GM21447 (cell line): ENCODE results near the gene OR2K2.
"Not testable (repeated sequence)": the region's sequence is repeated elsewhere in the genome, so short reads cannot be mapped to it uniquely, and the experiment has no call there.

Source experiments
- ATAC-seq: cut with Tn5 transposase; IDR thresholded peaks from one replicate; pipeline ENCODE4 v1.9.1; 2021; ENCODE audit not compliant: unreplicated experiment

OR2K2 gene

GRCh38 chr9:111298731-111299598 lies 31.1 kb downstream of the OR2K2 start:
- no peak for ATAC-seq

- no peak for ATAC-seq
These were observed 31.9 kb downstream of the OR2K2 start for GRCh38 chr9:111298111-111298510.

GRCh38 chr9:111297066-111297824 lies 32.8 kb downstream of the OR2K2 start:
- ATAC-seq: no peak

DNA sequence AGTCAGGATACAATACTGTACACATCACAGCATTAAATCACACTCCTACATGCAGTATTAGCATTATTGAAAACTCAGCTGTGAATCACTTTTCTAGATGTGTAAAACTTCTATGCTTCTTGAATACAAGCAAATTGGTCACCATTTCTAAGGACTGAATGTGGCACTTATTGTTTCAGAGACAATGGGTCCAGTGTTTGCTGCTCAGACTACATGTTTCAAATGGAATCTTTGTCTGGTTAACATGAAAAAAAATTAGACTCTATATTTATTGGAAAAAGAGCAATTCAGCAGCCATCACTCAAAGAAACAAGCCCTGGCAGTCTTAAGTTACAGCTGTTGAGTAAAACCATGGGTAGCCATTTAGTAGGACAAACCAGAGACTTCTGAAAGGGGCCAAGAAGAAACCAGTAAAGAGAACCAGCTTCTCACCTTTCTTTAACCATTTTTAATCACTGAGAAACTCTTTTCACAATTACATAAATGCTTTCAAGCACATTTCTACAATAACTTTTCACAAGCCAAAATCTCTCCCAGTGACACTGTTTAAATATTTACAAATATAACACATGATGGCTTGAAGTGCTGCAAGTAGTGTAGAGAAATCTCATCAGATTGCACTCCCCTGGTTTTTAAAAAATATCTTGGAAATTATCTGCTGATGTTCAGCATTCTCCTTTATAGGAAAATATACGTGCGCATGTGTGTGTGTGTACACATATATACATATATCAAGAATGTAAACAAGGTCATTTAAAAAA lies 35.2 kb downstream of the OR2K2 start:
- ATAC-seq: no peak

- ATAC-seq: no peak
These were observed 42.9 kb downstream of the OR2K2 start for GRCh38 chr9:111287127-111287526.

DNA sequence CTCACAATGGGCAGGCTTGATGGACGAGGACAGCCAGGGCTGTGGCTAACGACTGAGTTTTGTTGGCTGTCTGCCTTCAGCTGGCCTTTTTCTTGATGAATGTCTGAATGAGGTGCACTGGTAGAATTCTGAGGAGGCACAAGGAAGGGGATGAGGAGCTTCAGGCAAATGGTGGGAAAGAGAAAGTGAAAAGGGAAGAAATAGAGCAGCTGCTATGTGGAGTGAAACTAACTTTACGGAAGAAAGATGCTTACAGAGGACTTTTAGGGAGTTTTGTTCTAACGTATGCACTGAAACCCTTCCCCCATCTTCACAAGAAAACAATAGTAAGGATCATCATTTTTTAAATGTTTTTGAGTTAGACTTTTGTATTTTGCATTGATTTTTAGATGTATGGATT lies 45.3 kb downstream of the OR2K2 start:
- ATAC-seq: no peak

DNA sequence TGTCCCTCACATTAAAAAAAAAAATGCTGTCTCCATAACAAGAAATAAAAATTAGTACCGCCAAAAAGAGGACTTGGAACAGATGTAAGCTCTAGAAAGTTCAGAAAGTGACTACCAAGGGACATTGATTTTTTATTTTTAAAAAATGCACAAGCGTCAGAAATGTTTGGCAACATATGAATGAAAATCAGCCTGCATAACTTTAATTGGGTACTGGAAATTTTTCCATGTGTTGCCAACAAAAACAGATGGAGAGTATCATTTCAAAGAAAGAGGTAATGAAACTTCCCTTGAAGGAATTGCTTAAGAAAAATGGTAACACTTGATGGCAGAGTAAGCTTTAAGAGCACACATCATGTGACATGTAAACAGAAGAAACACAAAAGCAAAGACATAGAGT lies 47.2 kb downstream of the OR2K2 start:
- no peak for ATAC-seq

DNA sequence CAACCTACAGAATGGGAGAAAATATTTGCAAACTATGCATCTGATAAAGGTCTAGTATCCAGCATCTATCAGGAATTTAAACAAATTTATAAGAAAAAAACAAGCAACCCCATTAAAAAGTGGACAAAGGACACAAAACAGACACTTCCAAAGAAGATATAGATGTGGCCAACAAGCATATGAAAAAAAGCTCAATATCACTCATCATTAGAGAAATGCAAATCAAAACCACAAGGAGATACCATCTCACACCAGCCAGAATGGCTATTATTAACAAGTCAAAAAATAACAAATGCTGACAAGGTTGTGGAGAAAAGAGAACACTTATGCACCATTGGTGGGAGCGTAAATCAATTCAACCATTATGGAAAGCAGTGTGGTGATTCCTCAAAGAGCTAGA lies 49.2 kb downstream of the OR2K2 start:
- ATAC-seq: not testable (repeated sequence)
